Stimulated activated CD8-positive, alpha-beta memory T cell treated with anti-CD3 and anti-CD28 coated beads, Interleukin-12 subunit alpha, Interleukin-12 subunit beta, amount 100 ng/mL, for 1 hour (primary cell): ENCODE results near the gene TMCC1.
"Not testable (repeated sequence)": the region's sequence is repeated elsewhere in the genome, so short reads cannot be mapped to it uniquely, and the experiment has no call there.

Experiments used
- DNase-seq: peaks from one replicate; pipeline ENCODE4 v3.0.0-alpha.2; 2020; ENCODE audit warnings: low read depth

The TMCC1 gene

DNA sequence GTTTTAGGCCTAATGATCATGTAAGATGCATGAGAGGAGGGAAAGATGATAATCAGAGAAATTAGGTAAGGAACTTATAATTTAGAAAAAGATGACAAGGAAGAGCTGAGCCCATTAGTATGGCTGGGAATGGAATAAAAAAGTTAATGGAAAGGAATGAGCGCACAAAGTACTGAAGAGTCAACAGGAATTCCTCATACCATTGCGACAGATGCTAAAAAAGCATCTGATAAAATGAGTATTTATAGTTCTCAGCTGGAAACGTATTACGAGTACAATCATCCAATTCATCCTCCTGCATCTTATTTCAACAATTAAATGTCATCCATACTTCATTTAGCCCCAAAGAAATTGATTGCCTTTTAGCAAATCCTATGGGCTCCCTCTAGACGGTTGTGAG is 58.9 kb downstream of the TMCC1 start:
- no peak for DNase-seq

DNA sequence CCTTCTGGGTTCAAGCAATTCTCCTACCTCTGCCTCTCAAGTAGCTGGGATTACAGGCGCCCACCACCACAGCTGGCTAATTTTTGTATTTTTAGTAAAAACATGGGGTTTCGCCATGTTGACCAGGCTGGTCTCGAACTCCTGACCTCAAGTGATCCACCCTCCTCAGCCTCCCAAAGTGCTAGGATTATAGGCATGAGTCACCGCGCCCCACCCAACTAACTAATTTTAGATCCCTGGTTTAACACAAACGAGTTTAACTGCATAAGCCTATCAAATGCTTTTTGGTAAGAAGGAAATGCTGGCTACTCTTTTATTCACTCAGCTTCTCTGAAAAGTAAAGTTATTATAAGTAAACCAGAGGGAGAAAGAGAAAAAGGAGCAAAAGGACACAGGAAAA is 61.6 kb downstream of the TMCC1 start:
- DNase-seq, result not testable (repeated sequence)

DNA sequence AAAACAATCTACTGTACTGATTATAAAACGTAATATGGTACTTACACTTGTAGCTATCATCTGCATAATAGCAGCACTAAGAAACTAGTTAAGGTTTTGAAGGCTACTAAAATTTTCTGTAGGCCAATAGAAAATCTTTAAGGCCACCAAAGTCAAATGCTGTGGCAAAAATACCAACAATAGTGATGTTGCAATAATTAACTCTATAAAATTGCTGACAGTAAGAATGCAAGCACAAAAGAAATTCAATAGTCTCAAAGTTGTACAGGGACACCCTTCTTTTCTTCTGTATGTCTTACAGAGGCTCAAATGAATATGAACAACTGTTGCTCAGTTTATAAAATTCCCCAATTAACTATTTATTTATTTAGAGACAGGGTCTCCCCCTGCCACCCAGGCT is 62.0 kb downstream of the TMCC1 start:
- DNase-seq, result no peak

- no peak for DNase-seq
These were observed 63.9 kb downstream of the TMCC1 start for GRCh38 chr3:129829640-129830039.

- no peak for DNase-seq
These were observed 65.7 kb downstream of the TMCC1 start for GRCh38 chr3:129827765-129828164.

GRCh38 chr3:129824926-129825541 is 68.5 kb downstream of the TMCC1 start:
- peak; percentile 17 for DNase-seq

DNA sequence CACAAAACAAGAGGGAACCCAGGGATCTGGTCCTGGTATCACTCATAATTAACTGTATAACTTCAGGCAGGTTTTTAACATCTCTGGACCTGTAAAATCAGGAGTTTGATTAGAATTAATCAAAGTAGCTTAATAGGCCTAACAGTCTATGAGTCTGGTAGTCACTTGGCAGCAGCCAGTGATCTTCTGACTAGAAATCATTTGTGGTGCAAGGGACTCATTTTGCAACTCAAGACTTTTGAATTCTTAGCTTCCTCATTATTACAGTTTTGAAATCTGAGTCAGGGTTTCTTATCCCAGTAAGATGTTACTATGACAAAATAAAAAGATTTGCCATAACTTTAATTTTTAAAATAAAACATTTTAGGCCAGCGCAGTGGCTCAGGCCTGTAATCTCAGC is 70.8 kb downstream of the TMCC1 start:
- no peak for DNase-seq

DNA sequence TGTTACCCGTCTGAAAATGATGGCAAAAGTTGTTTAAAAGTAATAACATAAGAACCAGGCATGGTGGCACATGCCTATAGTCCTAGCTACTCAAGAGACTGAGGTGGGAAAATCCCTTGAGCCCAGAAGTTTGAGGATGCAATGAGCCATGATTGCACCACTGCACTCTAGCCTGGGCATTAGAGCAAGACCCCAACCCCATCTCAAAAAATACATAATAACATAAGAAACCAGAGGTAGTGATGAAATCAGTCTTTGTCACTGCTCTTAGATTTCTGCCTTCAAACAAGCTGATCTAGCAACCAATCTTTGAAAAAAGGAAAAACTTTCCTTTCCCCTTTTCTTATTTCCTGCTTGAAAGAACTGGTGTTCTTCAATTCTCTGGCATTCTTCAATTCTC is 71.3 kb downstream of the TMCC1 start:
- no peak for DNase-seq

DNA sequence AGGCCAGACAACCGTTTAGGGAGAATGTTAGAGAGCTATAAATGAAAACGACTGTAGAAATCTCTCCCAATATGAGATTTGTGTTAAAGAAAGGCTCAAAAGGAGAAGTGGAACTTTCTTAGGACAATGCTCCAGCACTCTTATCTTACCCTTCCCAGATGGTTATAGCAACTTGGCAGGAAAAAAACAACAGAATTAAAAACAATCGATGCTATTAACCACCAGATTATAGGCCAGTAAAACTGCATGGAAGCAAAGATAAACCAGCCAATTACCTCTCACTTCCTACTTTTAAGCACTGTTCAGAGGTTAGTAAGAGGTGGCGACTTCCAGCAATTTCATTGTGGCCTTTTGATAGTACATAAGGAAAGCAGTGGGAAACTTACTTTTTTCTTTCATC is 72.9 kb downstream of the TMCC1 start:
- DNase-seq, result no peak

DNA sequence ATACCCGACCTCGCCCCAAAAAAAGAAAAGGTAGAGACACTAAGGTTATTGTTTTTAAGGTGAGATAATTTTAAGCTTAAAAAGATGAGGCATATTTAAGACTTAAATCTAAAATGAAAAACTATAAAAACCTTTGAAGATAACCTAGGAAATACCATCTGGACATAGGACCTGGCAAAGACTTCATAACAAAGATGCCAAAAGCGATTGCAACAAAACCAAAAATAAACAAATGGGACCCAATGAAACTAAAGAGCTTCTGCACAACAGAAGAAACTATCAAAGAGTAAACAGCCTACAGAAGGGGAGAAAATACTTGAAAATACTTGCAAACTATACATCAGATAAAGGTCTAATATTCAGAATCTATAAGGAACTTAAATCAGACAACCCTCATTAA is 80.9 kb downstream of the TMCC1 start:
- no peak for DNase-seq

DNA sequence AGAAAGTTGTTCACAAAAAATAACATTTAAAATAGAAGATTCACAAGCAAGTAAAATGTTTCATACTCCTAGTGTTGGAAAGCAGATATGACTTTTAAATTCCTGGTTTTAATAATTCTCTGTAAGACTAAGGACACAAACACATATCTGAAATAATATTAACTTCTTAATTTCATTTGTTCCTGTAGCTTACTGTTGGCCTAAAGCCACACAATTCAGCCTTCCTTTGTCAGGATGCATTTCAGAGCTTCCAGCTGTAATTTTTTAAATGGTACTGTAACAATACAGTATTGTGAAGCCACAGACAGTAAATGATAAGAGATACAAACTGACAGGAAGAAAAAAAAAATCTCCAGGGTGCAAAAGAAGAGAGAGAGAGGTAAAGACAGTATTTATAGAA is 84.2 kb downstream of the TMCC1 start:
- DNase-seq, result no peak

DNA sequence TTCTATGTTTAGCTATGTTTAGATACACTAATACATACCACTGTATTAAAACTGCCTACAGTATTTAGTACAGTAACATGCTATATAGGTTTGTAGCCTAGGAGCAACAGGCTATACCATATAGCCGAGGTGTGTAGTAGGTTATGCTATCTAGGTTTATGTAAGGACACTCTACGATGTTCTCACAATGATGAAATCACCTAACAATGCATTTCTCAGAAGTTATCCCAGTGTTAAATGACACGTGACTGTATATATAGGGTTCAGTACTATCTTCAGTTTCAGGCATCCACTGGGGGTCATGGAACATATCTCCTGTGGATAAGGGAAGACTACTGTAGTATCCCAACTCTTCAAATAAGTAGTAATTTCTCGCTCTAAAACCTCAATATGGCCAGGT is 97.4 kb downstream of the TMCC1 start:
- no peak for DNase-seq

DNA sequence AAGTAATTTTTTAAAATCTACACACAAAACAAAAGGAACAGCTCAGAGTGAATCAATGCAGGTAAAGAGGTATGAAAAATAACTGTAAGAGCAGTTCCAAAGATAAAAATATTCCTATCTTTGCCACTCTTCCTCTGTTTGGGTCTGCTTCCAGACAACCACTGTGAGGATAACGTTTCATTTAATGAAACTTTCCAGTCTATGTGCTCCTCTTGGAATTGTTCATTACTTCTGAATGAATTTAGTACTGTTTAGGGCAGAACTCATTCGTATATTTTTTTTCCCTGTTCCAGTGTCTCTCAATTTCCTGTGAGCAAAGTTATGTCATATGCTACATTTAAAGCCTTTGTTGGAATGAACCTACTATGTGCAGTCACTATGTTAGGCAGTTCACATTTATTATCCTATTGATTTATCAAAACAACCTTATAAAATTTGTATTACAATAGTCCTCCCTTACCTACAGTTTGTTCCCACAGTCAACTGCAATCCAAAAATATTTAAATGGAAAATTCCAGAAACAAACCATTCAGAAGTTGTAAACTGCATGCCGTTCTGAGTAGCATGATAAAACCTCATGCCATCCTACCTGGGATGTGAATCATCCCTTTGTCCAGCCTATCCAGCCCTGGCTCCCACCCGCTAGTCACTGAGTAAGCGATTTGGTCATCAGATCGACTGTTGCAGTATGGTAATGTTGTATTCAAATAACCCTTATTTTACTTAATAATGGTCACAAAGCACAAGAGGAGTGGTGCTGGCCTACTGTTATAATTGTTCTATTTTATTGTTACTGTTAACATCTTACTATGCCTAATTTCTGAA is 98.1 kb downstream of the TMCC1 start:
- no peak for DNase-seq

DNA sequence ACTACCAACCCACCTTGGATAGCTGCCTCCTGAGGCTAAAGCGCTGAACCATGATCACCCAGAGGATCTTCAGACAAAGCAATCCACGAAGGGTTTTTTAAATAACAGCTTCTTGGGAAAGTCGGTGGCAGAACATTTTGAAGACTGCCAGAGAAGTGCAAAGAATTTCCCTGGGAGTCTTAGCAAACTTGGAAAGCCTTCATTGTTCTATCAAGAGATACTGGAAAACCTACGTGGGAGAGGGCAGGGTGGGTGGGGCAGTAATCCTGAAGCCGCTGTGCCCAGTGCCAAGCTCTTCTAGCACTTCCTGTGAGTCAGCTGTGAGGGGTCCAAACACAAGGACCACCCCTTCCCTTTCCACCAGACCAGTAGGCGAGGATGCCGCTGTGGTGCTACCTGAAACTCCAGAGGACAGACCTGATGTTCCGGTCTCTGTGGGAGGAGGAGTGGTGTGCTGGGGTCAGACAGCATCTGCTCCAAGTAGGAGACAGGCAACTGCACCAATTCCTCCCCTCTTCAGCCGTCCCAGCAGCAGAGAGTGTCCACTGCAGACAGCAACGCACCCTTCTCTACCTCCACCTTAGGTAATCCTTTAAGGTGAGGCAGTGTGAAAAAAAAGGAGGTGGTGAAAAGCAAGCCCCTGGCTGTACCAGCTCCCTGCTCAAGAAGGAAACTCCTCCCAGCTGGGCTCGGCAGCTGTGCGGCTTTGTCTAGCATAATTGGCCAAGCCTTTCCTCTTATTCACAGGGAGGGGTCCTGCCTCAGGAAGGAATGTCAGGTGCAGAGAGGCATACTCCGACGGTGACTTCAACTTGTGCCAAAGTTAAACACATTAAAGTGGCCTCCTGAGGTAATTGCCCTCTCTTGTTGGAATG is 99.0 kb downstream of the TMCC1 start:
- no peak for DNase-seq

DNA sequence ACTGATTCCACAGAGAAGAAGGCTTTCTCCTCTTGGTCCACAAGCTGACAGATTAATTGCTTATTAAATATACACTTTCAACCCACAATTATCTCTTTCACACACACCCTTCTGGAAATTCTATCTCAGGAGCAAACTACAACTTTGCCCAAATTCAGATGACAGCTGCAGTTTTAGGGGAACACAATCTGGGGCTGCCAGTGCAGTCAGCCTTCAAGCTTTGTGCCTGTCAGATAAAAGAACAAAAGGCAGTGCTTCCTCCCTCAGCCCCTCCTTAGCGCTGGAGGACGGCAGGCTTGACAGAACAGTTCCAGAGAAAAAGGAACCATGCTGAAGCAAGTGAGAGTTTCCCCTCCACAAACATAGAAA is 99.6 kb downstream of the TMCC1 start:
- no peak for DNase-seq

DNA sequence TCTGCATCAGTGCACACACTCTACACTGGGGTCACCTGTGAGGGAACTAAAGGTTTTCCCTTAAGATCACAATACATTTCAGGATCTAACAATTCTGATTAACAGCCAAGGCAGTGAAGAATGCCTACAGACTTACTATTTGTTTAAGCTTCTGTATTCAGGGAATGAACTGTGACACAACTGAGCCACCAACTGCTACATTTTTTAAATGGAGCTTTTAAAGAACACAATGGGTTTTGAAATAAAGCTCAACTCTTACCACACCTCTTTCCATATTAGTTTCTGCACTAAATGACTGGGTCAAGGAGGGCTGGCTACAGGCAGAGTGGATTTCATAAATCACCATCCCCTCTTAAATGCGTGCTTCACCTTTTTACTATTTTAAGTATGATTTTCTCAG is 100.2 kb downstream of the TMCC1 start:
- DNase-seq, result no peak

GRCh38 chr3:129783470-129783869 is 110.0 kb downstream of the TMCC1 start:
- no peak for DNase-seq

DNA sequence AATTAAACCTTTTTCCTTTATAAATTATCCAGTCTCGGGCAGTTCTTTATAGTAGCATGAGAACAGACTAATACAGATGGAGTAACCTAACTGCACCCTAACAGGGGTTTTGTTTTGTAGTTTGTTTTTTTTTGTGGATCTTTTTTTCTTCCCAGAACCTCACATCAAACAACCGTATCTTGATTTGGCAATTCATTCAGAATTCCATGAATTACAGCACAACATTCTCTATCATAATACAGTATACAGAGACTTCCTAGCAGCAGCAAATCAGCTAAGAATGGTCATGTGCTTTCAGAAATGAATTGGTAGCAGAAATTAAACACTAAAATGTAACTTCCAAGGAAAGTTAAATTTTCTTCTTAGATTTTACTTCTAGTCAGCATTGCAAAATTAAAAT is 114.6 kb downstream of the TMCC1 start:
- DNase-seq, result no peak

DNA sequence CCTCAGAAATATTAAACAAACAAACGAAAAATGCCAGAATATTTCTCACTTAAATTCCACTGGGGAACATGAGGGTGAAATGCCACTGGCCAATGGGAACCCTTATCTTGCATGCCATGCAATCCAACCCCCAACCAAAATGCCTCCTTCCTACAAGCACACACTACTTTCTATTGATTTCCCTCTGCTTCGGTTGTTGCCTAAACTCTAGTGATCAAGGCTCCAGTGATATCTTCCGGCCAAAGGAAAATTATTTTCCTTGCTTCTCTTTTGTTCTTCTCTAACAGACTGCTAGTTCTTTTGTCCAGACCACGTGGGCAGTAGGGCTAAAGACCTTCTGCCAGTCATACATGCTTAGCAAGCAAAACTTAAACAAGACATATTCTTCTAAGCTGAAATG is 115.7 kb downstream of the TMCC1 start:
- no peak for DNase-seq

DNA sequence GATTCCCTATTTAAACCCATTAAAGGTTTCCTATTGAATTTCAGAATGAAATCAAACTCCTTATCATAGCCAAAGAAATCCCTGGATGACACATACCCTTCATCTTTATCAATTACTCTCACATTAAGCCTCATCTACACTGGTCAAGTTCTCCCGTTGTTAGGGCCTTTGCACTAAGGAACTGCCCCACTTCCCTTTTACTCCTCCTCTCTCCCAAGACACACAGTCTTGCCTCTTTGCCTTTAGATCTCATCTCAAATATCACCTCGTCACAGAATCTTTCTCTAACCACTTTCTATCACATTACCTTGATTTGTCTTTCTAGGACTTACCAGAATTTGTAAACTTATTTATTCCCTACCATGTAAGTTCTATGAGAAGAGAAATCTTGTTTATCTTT is 117.6 kb downstream of the TMCC1 start:
- no peak for DNase-seq

DNA sequence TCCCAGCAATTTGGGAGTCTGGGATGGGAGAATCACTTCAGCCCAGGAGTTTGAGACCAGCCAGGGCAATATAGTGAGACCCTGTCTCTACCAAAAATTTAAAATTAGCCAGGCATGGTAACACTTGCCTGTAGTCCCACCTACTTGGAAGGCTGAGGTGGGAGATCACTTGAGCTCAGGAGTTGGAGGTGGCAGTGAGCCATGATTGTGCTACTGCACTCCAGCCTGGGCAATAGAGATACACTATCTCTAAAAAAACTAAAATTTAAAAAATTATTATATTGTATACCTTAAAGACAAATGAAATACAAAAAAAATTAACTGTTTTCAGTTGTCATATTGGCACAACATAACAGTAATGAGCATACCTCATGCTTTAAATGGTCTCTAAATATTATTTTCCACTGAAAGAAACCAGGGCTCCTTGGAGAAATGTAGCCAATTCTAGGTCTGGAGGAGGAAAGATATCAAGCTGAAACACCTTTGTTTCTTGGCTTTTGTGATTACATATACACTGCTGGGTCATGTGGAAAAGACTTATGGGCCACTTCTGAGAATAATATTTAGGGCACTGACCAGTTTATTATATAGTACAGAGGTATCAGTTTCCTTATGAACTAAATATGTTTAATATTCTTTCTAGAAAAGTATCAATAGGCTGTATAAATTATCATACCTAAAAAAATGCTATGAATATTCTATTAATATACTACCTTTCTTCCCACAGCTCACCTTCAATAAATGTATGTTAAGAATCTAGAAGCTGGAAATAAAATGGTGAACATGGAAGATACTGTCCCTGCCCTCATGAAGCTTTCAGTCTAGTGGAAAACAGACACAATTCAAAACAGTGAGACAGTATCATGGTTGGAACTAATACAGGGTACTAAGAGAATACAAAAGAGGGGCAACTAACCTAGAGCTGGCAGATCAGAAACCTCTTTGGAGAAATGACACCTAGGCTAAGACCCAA is 119.5 kb downstream of the TMCC1 start:
- no peak for DNase-seq

- no peak for DNase-seq
These were observed 122.9 kb downstream of the TMCC1 start for GRCh38 chr3:129770604-129771003.
